ENCODE measurements around the gene PPP1R3G. TPM values are rescaled to one million over a fixed set of nuclear protein-coding genes. Genes with fewer than 3 reads are reported as not detected.

Gene PPP1R3G
- total RNA-seq, 2 experiments from 2014 or later = 0.04 to 0.05 TPM

DNA sequence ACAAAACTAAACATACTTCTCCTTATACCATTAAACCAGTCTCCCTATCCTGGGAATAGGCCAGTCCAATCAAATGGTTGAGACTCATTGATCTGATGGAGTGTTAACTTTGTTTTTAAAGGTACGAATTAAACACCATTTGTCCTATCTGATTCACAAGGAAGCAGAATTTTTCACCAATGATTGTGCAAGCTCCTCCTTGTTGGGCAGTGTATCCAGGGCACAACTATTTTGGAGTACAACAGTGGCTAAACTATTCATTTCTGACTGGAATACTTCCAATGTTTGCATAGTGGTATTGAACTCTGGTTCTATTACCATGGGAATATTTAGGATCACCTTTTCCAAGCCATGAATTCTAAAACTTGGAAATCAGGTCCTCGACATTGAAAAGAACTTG is 5.4 kb upstream of the PPP1R3G start:
- H3K36me3 Mint-ChIP-seq (ENCODE audit: low read depth) = no peaks in the 10 kb centered on the region
- H3K27ac Mint-ChIP-seq = no peak overlapping the region
- no peak for DNase-seq
- H3K27me3 Mint-ChIP-seq = peaks cover 54% of the 10 kb centered on the region
- POLR2A ChIA-PET = no interaction called here
- no peaks in the 10 kb centered on the region for H3K9me3 Mint-ChIP-seq
- H3K4me1 Mint-ChIP-seq = peaks cover 1% of the 10 kb centered on the region
- no peak overlapping the region for H3K4me3 Mint-ChIP-seq
- CTCF ChIA-PET = no interaction called here

DNA sequence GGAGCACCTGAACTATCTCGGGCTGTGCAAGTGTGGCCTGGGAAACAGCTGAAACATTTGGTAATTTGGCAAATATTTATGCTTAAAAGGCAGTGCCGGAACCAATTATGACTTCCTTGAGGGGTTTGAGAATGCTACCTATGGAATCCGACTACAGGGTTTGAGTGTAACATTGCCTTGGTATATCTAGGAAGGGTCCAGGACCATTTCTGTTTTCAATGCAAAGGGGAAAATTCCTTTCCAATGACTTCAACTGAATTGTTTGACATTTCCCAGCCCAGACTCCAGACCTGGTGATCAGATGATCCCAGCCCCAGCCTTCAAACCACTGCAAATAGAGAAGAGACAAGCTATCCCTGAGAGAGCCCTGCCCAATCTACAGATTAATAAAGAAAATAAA is 4.6 kb upstream of the PPP1R3G start:
- no peak overlapping the region for H3K4me3 Mint-ChIP-seq
- H3K27me3 Mint-ChIP-seq = peaks cover 54% of the 10 kb centered on the region
- CTCF ChIA-PET = interaction anchor here (0.6 kb wide), 1 partner anchor 364 kb away, joined by 5 read pairs; no protein-coding TSS in a partner anchor
- no peaks in the 10 kb centered on the region for H3K36me3 Mint-ChIP-seq (ENCODE audit: low read depth)
- POLR2A ChIA-PET = no interaction called here
- no peak overlapping the region for H3K27ac Mint-ChIP-seq
- no peak for DNase-seq
- H3K4me1 Mint-ChIP-seq = peaks cover 3% of the 10 kb centered on the region
- no peaks in the 10 kb centered on the region for H3K9me3 Mint-ChIP-seq

- ChIA-PET CTCF (no interaction called here), POLR2A (no interaction called here)
- peaks cover 4% of the 10 kb centered on the region for H3K4me1 Mint-ChIP-seq
- no peak overlapping the region for H3K4me3 Mint-ChIP-seq
- no peaks in the 10 kb centered on the region for H3K9me3 Mint-ChIP-seq
- DNase-seq = no peak
- no peak overlapping the region for H3K27ac Mint-ChIP-seq
- peaks cover 56% of the 10 kb centered on the region for H3K27me3 Mint-ChIP-seq
- H3K36me3 Mint-ChIP-seq (ENCODE audit: low read depth) = no peaks in the 10 kb centered on the region
Measured at GRCh38 chr6:5081182-5081581, 4.0 kb upstream of the PPP1R3G start.

- Mint-ChIP-seq H3K4me3 (no peak overlapping the region), H3K36me3 (ENCODE audit: low read depth) (no peaks in the 10 kb centered on the region), H3K9me3 (no peaks in the 10 kb centered on the region), H3K27ac (no peak overlapping the region), H3K4me1 (peaks cover 7% of the 10 kb centered on the region), H3K27me3 (peaks cover 59% of the 10 kb centered on the region)
- ChIA-PET POLR2A (no interaction called here), CTCF (interaction anchor here (0.6 kb wide), 2 partner anchors 309 to 328 kb away, joined by 3 to 4 read pairs; no protein-coding TSS in a partner anchor)
- no peak for DNase-seq
Measured at GRCh38 chr6:5081955-5082354, 3.2 kb upstream of the PPP1R3G start.

DNA sequence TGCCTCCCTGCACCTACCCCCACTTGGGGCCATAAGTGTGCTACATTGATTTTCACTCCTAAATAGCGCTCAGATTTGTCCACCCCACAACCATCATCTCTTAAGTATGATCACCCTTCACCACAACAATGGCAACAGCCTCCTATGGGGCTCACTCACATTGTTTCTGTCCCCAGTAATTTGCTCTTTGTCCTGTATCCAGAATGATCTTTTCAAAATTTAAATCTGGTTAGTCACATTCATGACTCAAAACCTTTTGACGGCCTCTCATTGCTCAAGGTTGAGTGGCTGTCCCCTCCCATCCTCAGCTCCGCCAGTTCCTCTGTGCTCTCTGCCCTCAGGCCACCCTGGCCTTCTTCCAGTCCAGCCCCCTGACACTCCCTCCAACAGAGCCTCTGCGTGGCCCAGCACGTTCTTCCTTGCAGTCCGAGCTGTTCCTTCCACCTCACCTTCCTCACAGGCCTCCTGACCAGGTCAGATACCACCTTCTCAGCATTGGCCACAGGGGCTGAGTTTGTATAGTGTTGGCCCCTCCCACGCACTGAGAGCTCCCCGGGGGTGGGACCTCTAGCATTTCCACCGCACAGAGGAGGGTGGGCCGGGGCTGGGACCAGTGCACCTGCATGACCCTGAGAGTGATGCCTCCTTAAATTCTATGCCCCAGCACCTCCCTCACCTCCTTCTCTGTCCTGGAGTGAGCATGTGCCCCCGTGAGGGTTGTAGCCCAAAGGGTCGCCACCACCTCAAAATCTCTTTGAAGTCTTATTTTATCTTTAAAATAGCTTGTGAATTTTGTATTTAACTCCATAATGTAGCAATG is 2.4 kb upstream of the PPP1R3G start:
- no peak for DNase-seq
- no peaks in the 10 kb centered on the region for H3K9me3 Mint-ChIP-seq
- peaks cover 7% of the 10 kb centered on the region for H3K4me1 Mint-ChIP-seq
- ChIA-PET POLR2A (no interaction called here), CTCF (no interaction called here)
- peaks cover 63% of the 10 kb centered on the region for H3K27me3 Mint-ChIP-seq
- H3K4me3 Mint-ChIP-seq = no peak overlapping the region
- no peaks in the 10 kb centered on the region for H3K36me3 Mint-ChIP-seq (ENCODE audit: low read depth)
- H3K27ac Mint-ChIP-seq = no peak overlapping the region

DNA sequence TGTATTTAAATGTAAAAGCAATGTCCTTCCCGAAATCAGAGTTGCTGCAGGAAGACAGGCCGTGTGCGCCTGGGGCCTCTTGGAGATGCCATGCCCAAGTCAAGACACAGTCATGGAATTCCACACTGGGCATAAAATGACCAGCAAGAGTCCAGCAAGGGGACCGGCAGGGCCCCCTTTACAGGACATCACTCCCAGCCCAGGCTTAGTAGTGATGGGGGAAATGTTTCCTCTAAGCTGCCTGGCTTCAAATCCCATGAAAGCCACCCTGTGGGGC is 1.9 kb upstream of the PPP1R3G start:
- CTCF ChIA-PET = no interaction called here
- POLR2A ChIA-PET = no interaction called here
- no peaks in the 10 kb centered on the region for H3K9me3 Mint-ChIP-seq
- H3K27me3 Mint-ChIP-seq = peaks cover 64% of the 10 kb centered on the region
- H3K27ac Mint-ChIP-seq = no peak overlapping the region
- no peak overlapping the region for H3K4me3 Mint-ChIP-seq
- DNase-seq = no peak
- no peaks in the 10 kb centered on the region for H3K36me3 Mint-ChIP-seq (ENCODE audit: low read depth)
- peaks cover 7% of the 10 kb centered on the region for H3K4me1 Mint-ChIP-seq

GRCh38 chr6:5083813-5084359 is 1.3 kb upstream of the PPP1R3G start:
- Mint-ChIP-seq H3K9me3 (no peaks in the 10 kb centered on the region), H3K4me1 (peaks cover 7% of the 10 kb centered on the region), H3K36me3 (ENCODE audit: low read depth) (no peaks in the 10 kb centered on the region), H3K4me3 (peak overlapping the region; percentile 51), H3K27ac (no peak overlapping the region), H3K27me3 (peaks cover 67% of the 10 kb centered on the region)
- ChIA-PET POLR2A (no interaction called here), CTCF (no interaction called here)
- DNase-seq = no peak

DNA sequence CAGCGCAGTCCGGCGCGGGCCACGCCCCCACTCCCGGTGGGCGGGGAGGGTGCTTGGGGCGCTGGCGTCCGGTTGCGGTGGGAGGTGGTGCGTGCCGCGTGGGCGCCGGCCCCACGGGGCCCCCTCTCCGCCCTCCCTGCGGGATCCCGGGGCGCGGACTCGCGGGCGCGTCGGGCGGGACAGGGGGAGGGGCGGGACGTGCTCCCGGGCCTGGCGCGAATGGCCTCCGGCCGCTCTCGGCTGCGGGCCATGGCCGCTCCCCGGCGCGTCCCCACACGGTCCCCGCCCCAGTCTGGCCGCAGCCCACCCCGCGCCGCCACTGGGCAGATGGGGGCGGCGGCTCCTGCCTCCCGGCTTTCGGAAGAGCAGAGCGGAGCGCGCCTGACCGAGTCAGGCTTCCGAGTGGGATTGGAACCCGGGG is 771 bp upstream of the PPP1R3G start:
- CTCF ChIA-PET = no interaction called here
- H3K4me1 Mint-ChIP-seq = peaks cover 7% of the 10 kb centered on the region
- H3K27ac Mint-ChIP-seq = no peak overlapping the region
- no peaks in the 10 kb centered on the region for H3K9me3 Mint-ChIP-seq
- no peak for DNase-seq
- peaks cover 66% of the 10 kb centered on the region for H3K27me3 Mint-ChIP-seq
- H3K36me3 Mint-ChIP-seq (ENCODE audit: low read depth) = no peaks in the 10 kb centered on the region
- POLR2A ChIA-PET = no interaction called here
- peak overlapping the region; percentile 69 for H3K4me3 Mint-ChIP-seq

DNA sequence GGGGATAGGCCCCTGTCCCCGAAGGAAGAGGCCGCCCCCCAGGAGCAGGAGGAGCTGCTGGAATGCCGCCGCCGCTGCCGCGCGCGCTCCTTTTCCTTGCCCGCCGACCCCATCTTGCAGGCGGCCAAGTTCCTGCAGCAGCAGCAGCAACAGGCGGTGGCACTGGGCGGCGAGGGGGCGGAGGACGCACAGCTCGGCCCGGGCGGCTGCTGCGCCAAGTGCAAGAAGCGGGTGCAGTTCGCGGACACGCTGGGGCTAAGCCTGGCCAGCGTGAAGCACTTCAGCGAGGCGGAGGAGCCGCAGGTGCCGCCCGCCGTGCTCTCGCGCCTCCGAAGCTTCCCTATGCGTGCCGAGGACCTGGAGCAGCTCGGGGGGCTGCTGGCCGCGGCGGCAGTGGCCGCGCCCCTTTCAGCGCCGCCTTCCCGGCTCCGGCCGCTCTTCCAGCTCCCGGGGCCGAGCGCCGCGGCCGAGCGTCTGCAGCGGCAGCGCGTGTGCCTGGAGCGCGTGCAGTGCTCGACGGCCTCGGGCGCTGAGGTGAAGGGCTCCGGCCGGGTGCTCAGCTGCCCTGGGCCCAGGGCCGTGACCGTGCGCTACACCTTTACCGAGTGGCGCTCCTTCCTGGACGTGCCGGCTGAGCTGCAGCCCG is 630 bp downstream of the PPP1R3G start:
- H3K27me3 Mint-ChIP-seq = peaks cover 67% of the 10 kb centered on the region
- POLR2A ChIA-PET = no interaction called here
- CTCF ChIA-PET = no interaction called here

GRCh38 chr6:5086294-5086890 is 1.3 kb downstream of the PPP1R3G start:
- Mint-ChIP-seq H3K9me3 (no peaks in the 10 kb centered on the region), H3K36me3 (ENCODE audit: low read depth) (no peaks in the 10 kb centered on the region), H3K4me1 (peaks cover 9% of the 10 kb centered on the region), H3K27me3 (peaks cover 67% of the 10 kb centered on the region), H3K27ac (no peak overlapping the region), H3K4me3 (no peak overlapping the region)
- POLR2A ChIA-PET = no interaction called here
- CTCF ChIA-PET = no interaction called here
- DNase-seq = no peak

More for the DNA sequence above, 630 bp downstream of the PPP1R3G start:
- no peaks in the 10 kb centered on the region for H3K9me3 Mint-ChIP-seq
- no peaks in the 10 kb centered on the region for H3K36me3 Mint-ChIP-seq (ENCODE audit: low read depth)
- DNase-seq = no peak
- H3K4me1 Mint-ChIP-seq = peaks cover 7% of the 10 kb centered on the region
- no peak overlapping the region for H3K4me3 Mint-ChIP-seq
- no peak overlapping the region for H3K27ac Mint-ChIP-seq

DNA sequence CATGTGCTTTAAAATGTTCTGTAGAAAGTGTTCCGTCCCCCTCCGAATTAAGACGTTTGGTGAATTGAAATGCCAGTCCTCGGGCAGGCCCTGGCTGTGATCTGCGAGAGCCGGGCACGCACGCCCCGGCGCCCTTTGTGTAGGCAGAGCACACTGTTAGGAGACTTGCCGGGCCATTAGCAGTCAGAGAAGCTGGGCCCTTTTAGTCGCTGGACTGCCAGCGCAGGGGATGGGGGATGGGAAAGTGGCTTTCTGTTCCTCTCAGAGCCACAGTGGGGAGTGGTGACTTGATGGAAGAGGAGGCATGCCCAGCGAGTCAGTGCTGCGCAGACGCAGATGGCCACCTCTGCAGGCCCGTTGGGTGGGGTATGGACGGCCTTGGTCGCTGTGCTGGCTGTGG is 2.2 kb downstream of the PPP1R3G start:
- H3K27me3 Mint-ChIP-seq = peaks cover 65% of the 10 kb centered on the region

GRCh38 chr6:5088780-5089179 is 3.6 kb downstream of the PPP1R3G start:
- ChIA-PET POLR2A (no interaction called here), CTCF (no interaction called here)
- peaks cover 15% of the 10 kb centered on the region for H3K4me1 Mint-ChIP-seq
- DNase-seq = no peak
- no peaks in the 10 kb centered on the region for H3K36me3 Mint-ChIP-seq (ENCODE audit: low read depth)
- H3K9me3 Mint-ChIP-seq = no peaks in the 10 kb centered on the region
- H3K4me3 Mint-ChIP-seq = no peak overlapping the region
- peaks cover 61% of the 10 kb centered on the region for H3K27me3 Mint-ChIP-seq
- no peak overlapping the region for H3K27ac Mint-ChIP-seq

More for the DNA sequence above, 2.2 kb downstream of the PPP1R3G start:
- Mint-ChIP-seq H3K4me1 (peaks cover 15% of the 10 kb centered on the region), H3K27ac (no peak overlapping the region), H3K9me3 (no peaks in the 10 kb centered on the region), H3K36me3 (ENCODE audit: low read depth) (no peaks in the 10 kb centered on the region), H3K4me3 (no peak overlapping the region)
- POLR2A ChIA-PET = no interaction called here
- no peak for DNase-seq
- CTCF ChIA-PET = no interaction called here

Measured in activated CD4-positive, alpha-beta T cell treated with anti-CD3 and anti-CD28 coated beads, Interleukin-2, amount 10 ng/mL, durations not matched to agents 7 days and 5 days (primary cell).